Tibial nerve (tissue), 4 donors: ENCODE results near the gene ABLIM2.

Experiments used
- EP300 ChIP-seq, 2 donors: sonication (generic); formaldehyde crosslinking; IDR thresholded peaks; one replicate each; pipeline ENCODE4 v1.6.1; 2017; ENCODE audit warnings: antibody characterized with exemption in 2 of 2, mild to moderate bottlenecking in 1 of 2
- POLR2A ChIP-seq, 2 donors: fragments of 450-650 bp; IDR thresholded peaks; one replicate each; pipeline ENCODE4 v1.6.1; 2017; ENCODE audit warnings: antibody characterized with exemption in 2 of 2, mild to moderate bottlenecking in 2 of 2, moderate library complexity in 2 of 2
- TF ChIP-seq, protein P1 (sequence below), 5 experiments: fragments of 200-600 bp in 3 of 5; fragments of 450-650 bp in 2 of 5; sonication (generic) in 3 of 5; IDR thresholded peaks; one replicate each; pipeline ENCODE4 v1.5.1; 2016 to 2019; ENCODE audit warnings: antibody characterized with exemption in 5 of 5, mild to moderate bottlenecking in 3 of 5, moderate library complexity in 2 of 5

DNA sequence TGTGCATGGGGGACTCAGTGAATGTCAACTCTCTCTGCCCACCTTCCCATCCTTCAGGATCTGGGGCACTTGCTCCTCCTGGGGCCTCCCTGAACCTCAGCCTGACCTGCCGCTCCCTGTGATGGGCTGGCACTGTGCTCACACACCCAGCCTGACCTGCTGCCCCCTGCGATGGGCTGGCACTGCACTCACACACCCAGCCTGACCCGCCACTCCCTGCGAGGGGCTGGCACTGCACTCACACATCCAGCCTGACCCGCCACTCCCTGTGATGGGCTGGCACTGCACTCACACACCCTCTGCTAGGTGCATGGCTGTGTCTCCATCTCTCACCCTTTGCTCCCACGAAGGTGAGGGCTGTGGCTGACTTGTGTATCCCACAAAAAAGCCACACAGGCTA, 103.4 kb downstream of the ABLIM2 start:
- TF ChIP-seq, protein P1, sequence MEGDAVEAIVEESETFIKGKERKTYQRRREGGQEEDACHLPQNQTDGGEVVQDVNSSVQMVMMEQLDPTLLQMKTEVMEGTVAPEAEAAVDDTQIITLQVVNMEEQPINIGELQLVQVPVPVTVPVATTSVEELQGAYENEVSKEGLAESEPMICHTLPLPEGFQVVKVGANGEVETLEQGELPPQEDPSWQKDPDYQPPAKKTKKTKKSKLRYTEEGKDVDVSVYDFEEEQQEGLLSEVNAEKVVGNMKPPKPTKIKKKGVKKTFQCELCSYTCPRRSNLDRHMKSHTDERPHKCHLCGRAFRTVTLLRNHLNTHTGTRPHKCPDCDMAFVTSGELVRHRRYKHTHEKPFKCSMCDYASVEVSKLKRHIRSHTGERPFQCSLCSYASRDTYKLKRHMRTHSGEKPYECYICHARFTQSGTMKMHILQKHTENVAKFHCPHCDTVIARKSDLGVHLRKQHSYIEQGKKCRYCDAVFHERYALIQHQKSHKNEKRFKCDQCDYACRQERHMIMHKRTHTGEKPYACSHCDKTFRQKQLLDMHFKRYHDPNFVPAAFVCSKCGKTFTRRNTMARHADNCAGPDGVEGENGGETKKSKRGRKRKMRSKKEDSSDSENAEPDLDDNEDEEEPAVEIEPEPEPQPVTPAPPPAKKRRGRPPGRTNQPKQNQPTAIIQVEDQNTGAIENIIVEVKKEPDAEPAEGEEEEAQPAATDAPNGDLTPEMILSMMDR (IDR thresholded peaks at IDR 0.05), result no peak
- TF ChIP-seq POLR2A (IDR thresholded peaks at IDR 0.05) (no peak), EP300 (IDR thresholded peaks at IDR 0.05) (no peak)
